Kidney (tissue), 14 donors: ENCODE measurements around the gene PRDM15. TPM values are rescaled to one million over a fixed set of nuclear protein-coding genes. Genes with fewer than 3 reads are reported as not detected.

Experiments used
- DNase-seq, 5 donors: peaks; one replicate each; pipeline ENCODE4 v3.0.0-alpha.2; 2013 to 2020
- FAIRE-seq: peaks from 2 replicates; lab custom pipeline; 2012; peaks lifted over from hg19 to GRCh38; lab: Jason Lieb, UNC
- H3K27ac ChIP-seq, 2 donors: one replicate each; pipeline ENCODE4 v1.7.0; 2013; ENCODE audit warnings: low read depth in 2 of 2, low read length in 2 of 2, inconsistent platforms in 1 of 2
- H3K27me3 ChIP-seq: one replicate; pipeline ENCODE4 v1.7.1; 2013; ENCODE audit warnings: low read length, inconsistent platforms; ENCODE audit not compliant: control insufficient read depth, insufficient read depth
- H3K36me3 ChIP-seq, 3 donors: one replicate each; pipeline versions ENCODE4 v1.7.0 to v1.7.1; 2013; ENCODE audit warnings: low read length in 3 of 3, control low read depth in 1 of 3, inconsistent platforms in 1 of 3; ENCODE audit not compliant: insufficient read depth in 3 of 3, control insufficient read depth in 2 of 3
- H3K4me1 ChIP-seq, 3 donors: one replicate each; pipeline versions ENCODE4 v1.7.0 to v1.7.1; 2013; ENCODE audit warnings: low read length in 3 of 3, inconsistent platforms in 1 of 3, low read depth in 1 of 3; ENCODE audit not compliant: control insufficient read depth in 2 of 3, insufficient read depth in 2 of 3
- H3K4me3 ChIP-seq, 3 donors: one replicate each; pipeline versions ENCODE4 v1.7.0 to v1.8.1; 2013; ENCODE audit warnings: low read length in 3 of 3, control low read depth in 1 of 3, inconsistent platforms in 1 of 3
- H3K9ac ChIP-seq, 3 donors: one replicate each; pipeline versions ENCODE4 v1.7.0 to v1.7.1; 2013; ENCODE audit warnings: low read length in 3 of 3, control low read depth in 1 of 3, inconsistent platforms in 1 of 3
- H3K9me3 ChIP-seq, 3 donors: one replicate each; pipeline versions ENCODE4 v1.7.0 to v1.7.1; 2013; ENCODE audit warnings: low read length in 3 of 3, control low read depth in 1 of 3, inconsistent platforms in 1 of 3; ENCODE audit not compliant: control insufficient read depth in 2 of 3, insufficient read depth in 1 of 3
- intact Hi-C: fragments of 100-400 bp; cut with DNase I; formaldehyde crosslinking; loops from one replicate; pipeline ENCODE4 v1.11.1; 2022
- polyA plus RNA-seq: library from polyadenylated mRNA; stranded (reverse); fragments of 350-450 nt; fragmentation: Illumina TruSeq; extraction: RNeasy Lipid Tissue Mini Kit (QIAGEN cat#74804); gene quantifications from one replicate; pipeline ENCODE4 v1.2.3, GENCODE V29; 2014; ENCODE audit warnings: low read depth, low replicate concordance; ENCODE audit not compliant: insufficient read depth
- total RNA-seq: library from RNA; stranded (reverse); fragmentation: NEBNext Ultra II Directional; extraction: Animal tissue kit (Norgen Biotek cat#: 25700); gene quantifications from one replicate; pipeline ENCODE4 v1.2.1, GENCODE V29; 2021
- TF ChIP-seq, protein P1 (sequence below): IDR thresholded peaks from 3 replicates; pipeline ENCODE4 v1.5.1; 2012; ENCODE audit warnings: mild to moderate bottlenecking, moderate library complexity, borderline replicate concordance; ENCODE audit not compliant: insufficient read depth; ENCODE audit errors: extremely low read depth
- donor health status: control.
- donor health status: control.
- donor health status: control.
- donor health status: control.
- donor health status: control.
- donor health status: DM: yes; HTN: yes; CAD: no.
- donor health status: Normal renal cell carcinoma (clear cell type).

PRDM15 gene
- total and polyA plus RNA-seq, 2 donors from 2014 or later: 1.3 to 8.4 TPM

DNA sequence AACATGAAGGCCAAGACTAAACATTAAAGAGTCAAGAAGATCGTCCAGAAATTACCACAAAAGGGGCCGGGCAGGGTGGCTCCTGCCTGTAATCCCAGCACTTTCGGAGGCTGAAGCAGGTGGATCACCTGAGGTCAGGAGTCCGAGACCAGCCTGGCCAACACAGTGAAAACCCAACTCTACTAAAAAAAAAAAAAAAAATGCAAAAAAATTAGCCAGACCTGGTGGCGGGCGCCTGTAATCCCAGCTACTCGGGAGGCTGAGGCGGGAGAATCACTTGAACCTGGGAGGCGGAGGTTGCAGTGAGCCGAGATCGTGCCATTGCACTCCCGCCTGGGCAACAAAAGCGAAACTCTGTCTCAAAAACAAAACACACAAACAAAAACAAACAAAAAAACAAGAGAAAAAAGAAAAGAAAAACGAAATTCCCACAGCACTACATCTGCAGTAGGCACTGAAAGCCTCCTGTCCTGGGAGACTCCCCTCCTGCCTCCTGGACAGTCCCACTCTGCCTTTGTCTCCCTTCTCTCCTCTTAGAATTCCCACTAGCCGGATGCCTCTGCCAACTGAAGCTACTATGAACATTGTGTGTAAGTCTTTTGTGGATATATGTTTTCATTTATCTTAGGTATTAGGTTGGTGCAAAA, 94.6 kb downstream of the PRDM15 start:
- Histone ChIP-seq H3K4me1 (peaks cover 0 to 4% (median 2%) of the 10 kb centered on the region in 3 donors), H3K9ac (no peak overlapping the region), H3K27me3 (no peaks in the 10 kb centered on the region), H3K9me3 (no peaks in the 10 kb centered on the region), H3K36me3 (no peaks in the 10 kb centered on the region), H3K4me3 (no peak overlapping the region), H3K27ac (no peak overlapping the region)
- DNase-seq (peak in 1 of 5 donors; percentile 21), FAIRE-seq (no peak)
- TF ChIP-seq, protein P1, sequence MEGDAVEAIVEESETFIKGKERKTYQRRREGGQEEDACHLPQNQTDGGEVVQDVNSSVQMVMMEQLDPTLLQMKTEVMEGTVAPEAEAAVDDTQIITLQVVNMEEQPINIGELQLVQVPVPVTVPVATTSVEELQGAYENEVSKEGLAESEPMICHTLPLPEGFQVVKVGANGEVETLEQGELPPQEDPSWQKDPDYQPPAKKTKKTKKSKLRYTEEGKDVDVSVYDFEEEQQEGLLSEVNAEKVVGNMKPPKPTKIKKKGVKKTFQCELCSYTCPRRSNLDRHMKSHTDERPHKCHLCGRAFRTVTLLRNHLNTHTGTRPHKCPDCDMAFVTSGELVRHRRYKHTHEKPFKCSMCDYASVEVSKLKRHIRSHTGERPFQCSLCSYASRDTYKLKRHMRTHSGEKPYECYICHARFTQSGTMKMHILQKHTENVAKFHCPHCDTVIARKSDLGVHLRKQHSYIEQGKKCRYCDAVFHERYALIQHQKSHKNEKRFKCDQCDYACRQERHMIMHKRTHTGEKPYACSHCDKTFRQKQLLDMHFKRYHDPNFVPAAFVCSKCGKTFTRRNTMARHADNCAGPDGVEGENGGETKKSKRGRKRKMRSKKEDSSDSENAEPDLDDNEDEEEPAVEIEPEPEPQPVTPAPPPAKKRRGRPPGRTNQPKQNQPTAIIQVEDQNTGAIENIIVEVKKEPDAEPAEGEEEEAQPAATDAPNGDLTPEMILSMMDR: no peak
- intact Hi-C loops: no loop called here

DNA sequence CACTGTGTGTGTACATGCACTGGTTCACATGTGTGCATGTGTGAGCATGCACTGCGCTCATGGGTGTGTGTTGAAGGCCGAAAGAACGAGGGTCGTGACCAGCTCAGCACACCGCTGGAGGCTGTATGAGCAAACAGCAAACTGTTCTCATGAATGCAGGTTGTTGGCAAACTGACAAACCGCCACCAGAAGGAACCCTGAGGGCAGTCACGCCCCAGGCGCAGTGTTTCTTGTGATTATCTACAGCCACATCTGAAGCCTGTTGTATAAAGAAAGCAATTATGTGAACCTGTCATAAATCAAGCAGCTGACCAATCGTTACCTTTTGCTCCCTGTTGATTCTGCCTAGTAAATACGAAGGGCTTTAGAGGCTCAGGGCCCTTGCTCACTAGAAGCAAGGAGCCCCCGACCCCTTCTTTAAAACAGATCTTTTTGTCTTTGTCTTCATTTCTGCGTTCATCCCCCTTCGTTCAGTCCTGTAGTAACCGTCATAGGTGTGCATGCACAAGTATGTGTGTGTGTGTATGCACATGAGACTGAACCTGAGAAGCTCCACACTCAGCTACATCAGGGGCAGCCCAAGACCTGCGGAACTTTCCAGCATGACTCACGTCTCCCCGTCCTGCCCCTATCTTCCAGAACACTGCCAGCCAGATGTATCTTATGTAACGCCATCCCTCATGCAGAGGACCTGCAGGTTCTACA, 95.5 kb downstream of the PRDM15 start:
- Histone ChIP-seq H3K36me3 (no peaks in the 10 kb centered on the region), H3K27me3 (no peaks in the 10 kb centered on the region), H3K9ac (no peak overlapping the region), H3K4me1 (peaks cover 0 to 4% (median 2%) of the 10 kb centered on the region in 3 donors), H3K9me3 (no peaks in the 10 kb centered on the region), H3K4me3 (no peak overlapping the region), H3K27ac (no peak overlapping the region)
- intact Hi-C loops: no loop called here
- DNase-seq (peak in 4 of 5 donors; percentile 65 to 76 (median 70)), FAIRE-seq (no peak)
- TF ChIP-seq, protein P1: no peak

DNA sequence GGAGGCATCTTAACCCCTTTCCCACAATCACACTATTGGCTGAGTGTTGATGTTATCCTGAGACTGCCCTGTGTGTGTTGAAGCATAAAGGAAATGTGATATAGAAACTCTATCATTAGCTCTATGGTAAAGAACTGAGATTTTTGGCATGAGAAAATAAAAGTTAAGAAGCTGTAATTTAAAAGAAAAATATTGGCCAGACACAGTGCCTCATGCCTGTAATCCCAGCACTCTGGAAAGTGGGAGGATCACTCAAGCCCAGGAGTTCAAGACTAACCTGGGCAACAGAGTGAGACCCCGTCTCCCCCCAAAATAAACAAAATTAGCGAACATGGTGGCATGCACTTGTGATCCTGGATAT, 98.1 kb downstream of the PRDM15 start:
- no peaks in the 10 kb centered on the region for H3K9me3 ChIP-seq
- no peaks in the 10 kb centered on the region for H3K27me3 ChIP-seq
- DNase-seq: peak in 2 of 5 donors; percentile 30 to 32
- FAIRE-seq: no peak
- H3K4me3 ChIP-seq: no peak overlapping the region
- TF ChIP-seq, protein P1: no peak
- intact Hi-C loops: no loop called here
- peaks cover 0 to 8% (median 4%) of the 10 kb centered on the region in 3 donors for H3K4me1 ChIP-seq
- H3K9ac ChIP-seq: no peak overlapping the region
- no peak overlapping the region for H3K27ac ChIP-seq
- H3K36me3 ChIP-seq: no peaks in the 10 kb centered on the region
